NOMO-1 treated with dmso at 0.1 percent for 144 hours (cell line): ENCODE results near the gene HIPK3.
A peak's percentile ranks its signal among the peaks of the same experiment; 100 is the strongest.
"Not testable (repeated sequence)": the region's sequence is repeated elsewhere in the genome, so short reads cannot be mapped to it uniquely, and the experiment has no call there.

Source experiments
- DNase-seq: peaks from one replicate; lab custom pipeline; 2025; ENCODE audit not compliant: unreplicated experiment; lab: John Stamatoyannopoulos, UW

The HIPK3 gene

DNA sequence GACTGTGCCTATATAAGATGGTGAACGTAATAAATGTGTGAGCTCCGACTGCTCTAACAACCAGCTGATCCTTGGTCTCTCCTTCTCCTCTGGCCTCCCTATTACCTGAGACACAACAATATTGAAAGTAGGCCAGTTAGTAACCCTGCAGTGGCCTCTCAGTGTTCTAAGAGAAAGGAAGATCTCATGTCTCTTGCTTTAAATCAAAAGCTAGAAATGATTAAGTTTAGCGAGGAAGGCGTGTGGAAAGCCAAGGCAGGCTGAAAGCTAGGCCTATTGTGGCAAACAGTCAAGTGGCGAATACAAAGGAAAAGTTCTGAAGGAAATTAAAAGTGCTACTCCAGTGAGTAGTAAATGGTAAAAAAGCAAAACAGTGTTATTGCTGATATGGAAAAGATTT lies 39.5 kb downstream of the HIPK3 start:
- DNase-seq = no peak

GRCh38 chr11:33303541-33303940 lies 46.4 kb downstream of the HIPK3 start:
- no peak for DNase-seq

DNA sequence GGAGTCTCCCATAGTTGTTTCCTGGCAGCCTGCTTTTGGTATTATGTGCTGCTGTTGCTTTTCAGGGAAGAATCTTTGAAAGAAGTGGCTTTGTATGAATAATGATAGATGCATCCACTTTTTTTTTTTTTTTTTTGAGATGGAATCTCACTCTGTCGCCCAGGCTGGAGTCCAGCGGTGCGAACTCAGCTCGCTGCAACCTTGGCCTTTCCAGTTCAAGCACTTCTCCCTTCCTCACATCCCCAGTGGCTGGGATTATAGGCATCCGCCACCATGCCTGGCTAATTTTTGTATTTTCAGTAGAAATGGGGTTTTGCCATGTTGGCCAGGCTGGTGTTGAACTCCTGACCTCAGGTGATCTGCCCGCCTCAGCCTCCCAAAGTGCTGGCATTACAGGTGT lies 49.6 kb downstream of the HIPK3 start:
- not testable (repeated sequence) for DNase-seq

- DNase-seq = no peak
Measured at GRCh38 chr11:33307984-33308383, 50.8 kb downstream of the HIPK3 start.

DNA sequence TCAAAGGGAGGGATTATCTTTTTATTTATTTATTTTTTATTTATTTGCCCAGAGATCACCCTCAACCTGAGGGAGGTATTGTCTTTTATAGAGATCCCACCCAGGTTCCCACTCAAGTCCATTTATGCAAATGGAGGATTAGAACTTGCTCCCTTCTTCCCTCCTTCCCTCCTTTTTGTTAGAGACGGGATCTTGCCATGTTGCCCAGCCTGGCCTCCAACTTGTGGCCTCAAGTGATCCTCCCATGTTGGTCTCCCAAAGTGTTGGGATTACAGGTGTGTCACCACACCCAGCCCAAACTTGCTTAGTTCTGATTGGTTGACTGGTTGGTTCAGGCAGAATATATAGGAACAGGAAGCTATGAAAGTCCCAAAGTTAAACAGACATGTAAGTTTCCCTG lies 51.9 kb downstream of the HIPK3 start:
- no peak for DNase-seq

GRCh38 chr11:33310720-33311500 lies 53.7 kb downstream of the HIPK3 start:
- no peak for DNase-seq

- no peak for DNase-seq
Measured at GRCh38 chr11:33311680-33312079, 54.5 kb downstream of the HIPK3 start.

GRCh38 chr11:33315822-33316221 lies 58.6 kb downstream of the HIPK3 start:
- DNase-seq = no peak

- DNase-seq = no peak
Measured at GRCh38 chr11:33317662-33318061, 60.5 kb downstream of the HIPK3 start.

GRCh38 chr11:33320016-33320813 lies 63.0 kb downstream of the HIPK3 start:
- no peak for DNase-seq

DNA sequence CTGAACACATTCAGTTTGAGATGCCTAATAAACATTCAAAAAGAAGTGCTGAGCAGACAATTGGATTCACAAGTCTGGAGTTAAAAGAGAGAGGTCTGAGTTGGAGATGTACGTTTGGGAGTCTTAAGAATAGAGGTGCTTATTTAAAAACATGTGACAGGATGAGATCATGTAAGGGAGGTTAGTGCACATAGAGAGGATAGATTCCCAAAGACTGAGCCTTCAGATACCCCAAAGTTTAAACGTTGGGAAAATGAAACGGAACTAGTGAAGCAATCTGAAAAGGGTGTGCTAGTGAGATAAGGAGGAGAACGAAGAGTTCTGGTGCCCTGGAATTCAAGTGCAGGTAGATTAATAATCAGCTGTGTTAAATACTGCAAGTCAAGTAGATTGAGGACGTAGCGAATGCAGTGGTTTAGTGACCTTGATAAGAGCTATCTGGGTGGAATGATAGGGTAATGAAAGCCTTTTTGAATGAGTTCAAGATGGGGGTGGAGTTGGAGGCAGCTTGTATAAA lies 63.7 kb downstream of the HIPK3 start:
- no peak for DNase-seq

- DNase-seq = no peak
Measured at GRCh38 chr11:33321422-33321821, 64.2 kb downstream of the HIPK3 start.

DNA sequence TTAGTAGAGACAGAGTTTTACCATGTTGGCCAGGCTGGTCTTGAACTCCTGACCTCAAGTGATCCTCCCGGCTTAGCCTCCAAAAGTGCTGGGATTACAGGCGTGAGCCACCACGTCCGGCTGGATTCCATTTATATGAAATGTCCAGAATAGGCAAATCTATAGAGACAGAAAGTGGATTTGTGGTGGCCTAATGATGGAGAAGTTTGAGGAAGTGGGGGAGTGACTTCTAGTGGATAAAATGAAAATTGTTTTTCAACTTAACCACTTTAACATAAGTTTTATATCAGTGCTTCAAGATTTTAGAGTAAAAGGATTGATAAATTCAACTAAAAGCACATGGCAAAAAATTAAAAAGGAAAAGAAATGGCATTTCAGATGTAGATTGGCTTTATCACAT lies 66.2 kb downstream of the HIPK3 start:
- DNase-seq = no peak

DNA sequence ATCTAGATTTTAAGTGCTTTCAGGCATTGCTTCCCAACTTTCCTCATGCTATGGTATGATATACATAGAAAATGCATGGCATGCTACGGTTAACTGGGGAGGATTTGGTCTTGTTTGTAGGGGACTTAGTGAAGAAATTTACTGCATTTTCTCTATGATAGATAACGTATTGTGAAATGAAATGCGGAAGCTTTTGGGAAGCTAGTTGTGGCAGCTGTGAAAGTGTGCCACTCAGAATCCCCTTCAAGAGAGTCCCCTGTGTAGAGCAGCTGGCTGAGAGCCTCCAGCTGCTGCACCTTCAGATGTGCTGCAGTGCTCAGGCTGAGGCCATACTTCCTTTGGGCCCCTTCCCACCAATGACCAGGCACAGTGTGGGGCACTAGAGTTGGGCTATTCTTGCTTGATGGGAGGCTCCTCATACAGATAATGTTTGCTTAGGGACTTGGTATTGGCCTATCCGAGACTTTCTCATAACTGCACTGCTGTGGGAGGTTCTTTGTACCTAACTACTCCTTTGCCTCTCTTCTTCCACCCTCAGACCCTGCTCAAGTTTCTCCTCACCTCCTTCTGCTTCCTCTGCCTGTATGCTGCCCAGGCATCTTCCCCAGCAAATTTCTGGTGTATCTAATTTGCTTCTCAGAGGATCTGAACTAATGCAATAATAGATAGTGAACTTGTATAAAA lies 67.3 kb downstream of the HIPK3 start:
- DNase-seq = peak; percentile 23

DNA sequence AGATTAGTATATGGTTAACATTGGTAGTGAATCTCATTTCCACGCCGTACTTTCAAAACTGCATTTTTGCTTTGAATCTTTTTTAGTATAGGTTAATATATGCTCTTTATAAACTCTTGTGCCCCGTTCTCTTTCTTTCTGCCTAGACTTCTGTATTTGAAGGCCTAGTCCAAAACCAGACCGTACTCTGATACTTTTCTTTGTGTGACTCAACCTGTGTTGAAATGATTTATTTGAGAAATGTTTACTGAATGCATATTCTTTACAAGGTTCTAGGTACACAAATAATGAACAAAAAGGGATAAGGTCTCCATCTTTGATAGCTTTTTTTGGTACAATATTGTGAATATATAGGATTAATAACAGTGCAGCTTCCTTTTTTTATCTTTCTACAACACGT lies 68.3 kb downstream of the HIPK3 start:
- no peak for DNase-seq

DNA sequence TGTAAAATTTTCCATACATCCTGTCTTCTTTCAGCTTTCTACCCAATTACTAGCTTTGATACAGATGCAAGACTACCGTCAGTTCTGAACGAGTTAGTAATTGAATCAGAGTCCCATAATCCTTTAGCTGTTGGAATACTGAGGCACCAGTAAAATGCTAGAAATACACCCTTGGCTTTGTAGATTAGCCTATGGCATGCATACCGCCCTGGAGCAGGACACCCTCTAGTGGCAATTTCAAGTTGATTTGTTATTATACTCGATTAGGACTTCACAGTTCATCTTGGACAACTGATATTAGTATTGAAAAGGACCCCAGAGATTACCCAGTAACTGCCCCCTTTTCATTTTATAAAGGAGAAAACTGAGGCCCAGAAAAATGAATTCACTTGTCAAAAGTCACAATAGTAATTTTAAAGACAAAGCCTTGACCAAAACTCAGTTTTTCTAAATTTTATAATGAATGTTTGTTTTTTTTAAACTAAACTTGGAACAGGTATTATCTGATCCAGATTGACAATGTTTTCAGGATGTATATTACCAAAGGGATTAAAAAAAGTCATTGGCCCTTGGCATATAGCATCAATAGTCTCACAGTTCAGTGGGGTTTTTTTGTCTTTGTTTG lies 72.6 kb downstream of the HIPK3 start:
- DNase-seq = peak; percentile 33

- peak; percentile 45 for DNase-seq
Measured at GRCh38 chr11:33333816-33334215, 76.6 kb downstream of the HIPK3 start.

GRCh38 chr11:33334627-33335026 lies 77.4 kb downstream of the HIPK3 start:
- no peak for DNase-seq

- no peak for DNase-seq
Measured at GRCh38 chr11:33339247-33339646, 82.1 kb downstream of the HIPK3 start.

DNA sequence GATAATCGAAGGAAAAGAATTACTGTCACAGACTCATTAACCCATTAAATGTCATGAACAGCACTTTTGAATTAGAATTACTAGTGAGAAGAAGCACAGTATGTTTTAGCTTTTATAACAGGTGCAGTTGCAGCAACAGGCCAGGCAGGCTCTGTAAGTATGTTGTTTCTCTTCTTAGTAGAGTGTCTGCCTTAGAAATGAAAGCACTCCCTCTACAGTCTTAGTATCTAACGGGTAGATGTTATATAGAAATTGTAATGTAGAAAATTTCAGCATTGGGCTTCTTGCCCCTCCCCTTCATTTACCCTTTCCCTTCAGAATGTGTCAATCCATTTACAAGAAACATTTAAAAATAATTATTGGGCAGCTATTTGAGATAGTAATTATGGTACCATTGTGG lies 87.4 kb downstream of the HIPK3 start:
- DNase-seq = no peak

DNA sequence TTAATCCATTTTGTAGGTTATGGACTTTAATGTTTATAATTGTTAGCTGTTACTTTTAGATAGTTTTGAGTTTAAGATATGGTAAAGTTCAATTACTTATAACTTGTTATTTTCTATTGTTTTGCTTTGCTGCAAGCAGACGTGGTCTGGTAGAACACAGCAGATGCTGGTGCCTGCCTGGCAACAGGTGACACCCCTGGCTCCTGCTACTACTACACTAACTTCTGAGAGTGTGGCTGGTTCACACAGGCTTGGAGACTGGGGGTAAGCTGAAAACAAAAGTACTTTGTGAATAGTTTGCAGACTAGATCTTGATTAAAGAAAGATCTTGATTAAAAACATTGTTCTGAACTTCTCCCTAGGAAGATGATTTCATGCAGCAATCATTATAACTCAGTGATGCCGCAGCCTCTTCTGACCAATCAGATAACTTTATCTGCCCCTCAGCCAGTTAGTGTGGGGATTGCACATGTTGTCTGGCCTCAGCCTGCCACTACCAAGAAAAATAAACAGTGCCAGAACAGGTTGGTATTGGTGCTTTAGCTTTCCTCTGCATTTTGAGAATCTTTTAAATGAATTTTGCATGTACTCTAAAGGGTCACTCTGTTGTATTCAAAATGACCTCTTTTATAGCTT lies 90.4 kb downstream of the HIPK3 start:
- DNase-seq = no peak
